A549 (cell line): Measurements from ENCODE around the gene PLGRKT. TPM values are rescaled to one million over a fixed set of nuclear protein-coding genes. Genes with fewer than 3 reads are reported as not detected.

Experiments used
- ATAC-seq, 2 experiments: fragments of 200-7000 bp in 1 of 2; fragments of >200 bp in 1 of 2; cut with Nextera tagmentation in 1 of 2; cut with Tn5 transposase in 1 of 2; 3 replicates each; pipeline versions ENCODE4 v1.8.0 to v1.9.1; 2018 to 2020; ENCODE audit warnings: mild to moderate bottlenecking in 1 of 2, moderate library complexity in 1 of 2
- CTCF ChIA-PET: fragments of 300-600 bp; sonication (Branson Sonifier 250); formaldehyde crosslinking; extraction: SDS; loops from one replicate; lab custom pipeline; 2021; ENCODE audit warnings: antibody characterized with exemption, inconsistent platforms; lab: Yijun Ruan, JAX
- POLR2A ChIA-PET: fragments of 350-600 bp; formaldehyde crosslinking; extraction: SDS; loops from one replicate; lab custom pipeline; 2021; ENCODE audit warnings: antibody characterized with exemption, inconsistent platforms; lab: Yijun Ruan, JAX
- DNase-seq, 2 experiments: peaks; one replicate each; pipeline versions ENCODE4 v3.0.0 to v3.0.0-alpha.2; 2011 to 2016; ENCODE audit warnings: low read depth in 1 of 2, low spot score in 1 of 2
- FAIRE-seq: peaks from 2 replicates; lab custom pipeline; 2011; peaks lifted over from hg19 to GRCh38; lab: Jason Lieb, UNC
- H3K27ac ChIP-seq, 2 experiments: fragments of >200 bp; sonication (Bioruptor Twin); formaldehyde crosslinking; 3 replicates each; pipeline ENCODE4 v1.5.1; 2016 to 2017
- H3K4me1 ChIP-seq: fragments of >200 bp; sonication (Bioruptor Twin); formaldehyde crosslinking; 3 replicates; pipeline ENCODE4 v1.6.1; 2016
- H3K4me2 ChIP-seq: fragments of >200 bp; sonication (Bioruptor Twin); formaldehyde crosslinking; 3 replicates; pipeline ENCODE4 v1.6.1; 2016
- H3K4me3 ChIP-seq: fragments of >200 bp; sonication (Bioruptor Twin); formaldehyde crosslinking; 3 replicates; pipeline ENCODE4 v1.5.1; 2016
- H3K9me3 ChIP-seq: fragments of >200 bp; sonication (Bioruptor Twin); formaldehyde crosslinking; 3 replicates; pipeline ENCODE4 v1.6.1; 2016
- CBX2 ChIP-seq: fragments of 200-600 bp; sonication (generic); IDR thresholded peaks from 2 replicates; pipeline ENCODE4 v1.6.1; 2016; ENCODE audit warnings: low read depth, mild to moderate bottlenecking, borderline replicate concordance
- CBX8 ChIP-seq: fragments of 200-600 bp; sonication (generic); IDR thresholded peaks from 2 replicates; pipeline ENCODE4 v1.6.1; 2016
- CHD2 ChIP-seq: fragments of 150-350 bp; IDR thresholded peaks from 2 replicates; pipeline ENCODE4 v1.6.1; 2014; ENCODE audit warnings: low read length; ENCODE audit not compliant: partially characterized antibody
- CHD4 ChIP-seq: fragments of 200-600 bp; sonication (generic); IDR thresholded peaks from 2 replicates; pipeline ENCODE4 v1.6.1; 2016; ENCODE audit warnings: antibody characterized with exemption, mild to moderate bottlenecking, borderline replicate concordance
- EP300 ChIP-seq, 2 experiments: fragments of >200 bp; sonication (Bioruptor Twin); formaldehyde crosslinking; IDR thresholded peaks; 2 replicates in 1 of 2; 3 replicates in 1 of 2; pipeline ENCODE4 v1.6.1; 2016 to 2017
- ESRRA ChIP-seq: fragments of 150-350 bp; IDR thresholded peaks from 2 replicates; pipeline ENCODE4 v1.6.1; 2014; ENCODE audit warnings: mild to moderate bottlenecking, low read length, borderline replicate concordance
- FOSL2 ChIP-seq, 2 experiments: fragments of 450-650 bp in 1 of 2; fragments of >200 bp in 1 of 2; sonication (Bioruptor Twin) in 1 of 2; formaldehyde crosslinking; IDR thresholded peaks; 2 replicates each; pipeline versions ENCODE4 v1.5.0 to v1.6.1; 2016 to 2020; ENCODE audit warnings: mild to moderate bottlenecking in 1 of 2, moderate library complexity in 1 of 2
- GATA3 ChIP-seq: IDR thresholded peaks from 2 replicates; pipeline ENCODE4 v1.6.1; 2012; ENCODE audit warnings: borderline replicate concordance
- HMGXB4 ChIP-seq: fragments of 250-450 bp; sonication (Bioruptor Pico); IDR thresholded peaks from 2 replicates; pipeline ENCODE4 v1.5.0; 2021; ENCODE audit warnings: mild to moderate bottlenecking, moderate library complexity, borderline replicate concordance
- HOXB13 ChIP-seq: fragments of 250-450 bp; sonication (Bioruptor Pico); IDR thresholded peaks from 2 replicates; pipeline ENCODE4 v1.5.0; 2020; ENCODE audit warnings: low read depth, mild to moderate bottlenecking, moderate library complexity
- JUN ChIP-seq, 2 experiments: fragments of >200 bp; sonication (Bioruptor Twin); formaldehyde crosslinking; IDR thresholded peaks; 2 replicates in 1 of 2; 3 replicates in 1 of 2; pipeline ENCODE4 v1.6.1; 2016 to 2017
- KDM1A ChIP-seq: fragments of 200-600 bp; sonication (generic); IDR thresholded peaks from 2 replicates; pipeline ENCODE4 v1.6.1; 2016; ENCODE audit warnings: low read depth, mild to moderate bottlenecking
- MAX ChIP-seq: IDR thresholded peaks from 2 replicates; pipeline ENCODE4 v1.6.1; 2012
- NR3C1 ChIP-seq: fragments of >200 bp; sonication (Bioruptor Twin); formaldehyde crosslinking; IDR thresholded peaks from 3 replicates; pipeline ENCODE4 v1.6.1; 2017
- PBX3 ChIP-seq: IDR thresholded peaks from 2 replicates; pipeline ENCODE4 v1.6.1; 2012
- SREBF2 ChIP-seq: fragments of 450-650 bp; IDR thresholded peaks from 2 replicates; pipeline ENCODE4 v1.6.1; 2014; ENCODE audit warnings: mild to moderate bottlenecking, moderate library complexity
- TFCP2L1 ChIP-seq: fragments of 250-450 bp; sonication (Bioruptor Pico); IDR thresholded peaks from 2 replicates; pipeline ENCODE4 v1.5.0; 2021; ENCODE audit warnings: mild to moderate bottlenecking
- TP53 ChIP-seq: fragments of 250-450 bp; sonication (Bioruptor Pico); IDR thresholded peaks from 2 replicates; pipeline ENCODE4 v1.5.0; 2021; ENCODE audit warnings: mild to moderate bottlenecking, moderate library complexity
- ZC3H11A ChIP-seq: fragments of 450-650 bp; IDR thresholded peaks from 2 replicates; pipeline ENCODE4 v1.6.1; 2014; ENCODE audit warnings: antibody characterized with exemption, mild to moderate bottlenecking
- ZFP36 ChIP-seq: fragments of 450-650 bp; IDR thresholded peaks from 2 replicates; pipeline ENCODE4 v1.6.1; 2014; ENCODE audit warnings: borderline replicate concordance; ENCODE audit not compliant: partially characterized antibody
- ZNF302 ChIP-seq: fragments of 250-450 bp; sonication (Bioruptor Pico); IDR thresholded peaks from 2 replicates; pipeline ENCODE4 v1.9.0; 2021; ENCODE audit warnings: inconsistent platforms, mild to moderate bottlenecking, moderate library complexity
- WGBS: methylation state at CpG from one replicate; pipeline ENCODE4 v1.1.6; 2017; ENCODE audit errors: missing lambda C conversion rate; 5-methylcytosine and 5-hydroxymethylcytosine counted together
- polyA plus RNA-seq, 4 experiments: library from polyadenylated mRNA; depleted of rRNA in 3 of 4; stranded (reverse); fragments of >200 nt; fragmentation: RNase III in 1 of 4; extraction: RNeasy Plus Mini Kit Qiagen cat#74134 plus additional on column Dnase treatment in 1 of 4; gene quantifications; 2 replicates in 3 of 4; 3 replicates in 1 of 4; pipeline ENCODE4 v1.2.3, GENCODE V29; 2011 to 2017

PLGRKT gene
- polyA plus RNA-seq, 2 of the 4 experiments (the other 2 are of a cell fraction), result 24.3 to 37.7 TPM

- WGBS, result 45% methylated on average over 3 of the region's 3 CpGs
- no peak overlapping the region for H3K4me2 ChIP-seq
- DNase-seq (no peak), ATAC-seq (no peak), FAIRE-seq (no peak)
- no peaks in the 10 kb centered on the region for H3K9me3 ChIP-seq
- TF ChIP-seq HMGXB4, result no peak
- no peak for TF ChIP-seq KDM1A
- no peak for TF ChIP-seq JUN (IDR thresholded peaks at IDR 0.05)
- no peak for TF ChIP-seq FOSL2 (IDR thresholded peaks at IDR 0.05)
- TF ChIP-seq FOSL2 (CRISPR knock-in tag; IDR thresholded peaks at IDR 0.05), result no peak
- no peak for TF ChIP-seq SREBF2
- no peak for TF ChIP-seq MAX
- TF ChIP-seq NR3C1, result no peak
- no peak for TF ChIP-seq CBX2
- no peak for TF ChIP-seq ZC3H11A
- no peak for TF ChIP-seq PBX3
- no peak overlapping the region for H3K27ac ChIP-seq
- ChIA-PET CTCF (no interaction called here), POLR2A (no interaction called here)
- H3K4me3 ChIP-seq, result no peak overlapping the region
- H3K4me1 ChIP-seq, result no peaks in the 10 kb centered on the region
These were observed 55.2 kb downstream of the PLGRKT start for GRCh38 chr9:5382479-5382878.

DNA sequence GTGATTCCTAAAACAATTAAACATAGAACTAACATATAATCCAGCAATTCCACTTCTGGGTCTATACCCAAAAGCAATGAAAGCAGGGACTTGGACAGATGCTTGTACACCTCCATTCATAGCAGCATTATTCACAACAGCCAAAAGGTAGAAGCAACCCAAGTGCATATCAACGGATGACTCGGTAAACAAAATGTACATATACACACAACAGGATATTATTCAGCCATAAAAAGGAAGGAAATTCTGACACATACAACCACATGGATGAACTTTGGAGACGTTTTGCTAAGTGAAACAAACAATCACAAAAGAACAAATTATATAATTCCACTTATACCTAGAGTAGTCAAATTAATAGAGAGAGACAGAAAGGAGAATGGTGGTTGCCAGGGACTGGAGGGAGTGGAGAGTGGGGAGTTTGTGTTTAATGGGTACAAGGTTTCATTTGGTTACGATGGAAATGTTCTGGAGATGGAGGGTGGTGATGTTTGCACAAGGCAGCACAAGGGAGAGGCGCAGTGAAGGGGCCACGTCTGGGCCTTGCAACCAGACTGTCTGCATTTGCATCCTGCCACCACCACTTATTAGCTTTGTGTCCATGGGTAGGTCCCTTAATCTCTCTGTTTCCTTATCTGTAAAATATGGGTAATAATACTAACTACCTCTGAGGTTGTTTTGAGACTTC, 61.8 kb downstream of the PLGRKT start:
- H3K4me1 ChIP-seq, result no peaks in the 10 kb centered on the region
- ChIA-PET POLR2A (no interaction called here), CTCF (interaction anchor here (1.5 kb wide), 1 partner anchor 190 kb away, joined by 5 read pairs; no protein-coding TSS in a partner anchor)
- no peak overlapping the region for H3K4me2 ChIP-seq
- ATAC-seq (no peak), DNase-seq (no peak), FAIRE-seq (no peak)
- WGBS, result 70% methylated on average over 6 of the region's 6 CpGs
- H3K27ac ChIP-seq, result no peak overlapping the region
- no peak overlapping the region for H3K4me3 ChIP-seq
- H3K9me3 ChIP-seq, result no peaks in the 10 kb centered on the region
- TF ChIP-seq HOXB13 (CRISPR knock-in tag) (no peak), FOSL2 (IDR thresholded peaks at IDR 0.05) (no peak), FOSL2 (CRISPR knock-in tag; IDR thresholded peaks at IDR 0.05) (no peak), CHD2 (no peak), EP300 (IDR thresholded peaks at IDR 0.05) (no peak), TFCP2L1 (no peak), GATA3 (no peak), CHD4 (no peak), ZFP36 (no peak), CBX8 (no peak), PBX3 (no peak), TP53 (CRISPR knock-in tag) (no peak), ESRRA (no peak), ZNF302 (no peak), ZC3H11A (no peak)
